T-helper 17 cell (primary cell): ENCODE results near the gene GRAP. TPM values are rescaled to one million over a fixed set of nuclear protein-coding genes. Genes with fewer than 3 reads are reported as not detected.
A peak's percentile ranks its signal among the peaks of the same experiment; 100 is the strongest.

ENCODE experiments used
- ATAC-seq: fragments of 150-1000 bp; cut with Tn5 transposase; 2 replicates; pipeline ENCODE4 v1.10.0; 2021; ENCODE audit warnings: mild to moderate bottlenecking, moderate library complexity
- DNase-seq, 3 donors: peaks; one replicate each; pipeline versions ENCODE4 v3.0.0 to v3.0.0-alpha.2; 2020 to 2021
- H3K9me3 ChIP-seq: one replicate; pipeline ENCODE4 v1.7.0; 2013; ENCODE audit warnings: low read length, mild to moderate bottlenecking; ENCODE audit not compliant: control insufficient read depth, poor library complexity, severe bottlenecking
- H3K27ac Mint-ChIP-seq: one replicate; pipeline ENCODE4 v1.8.0; 2022; ENCODE audit warnings: mild to moderate bottlenecking, moderate library complexity, mixed read lengths
- H3K27me3 Mint-ChIP-seq: one replicate; pipeline ENCODE4 v1.8.0; 2022; ENCODE audit warnings: mixed read lengths
- H3K36me3 Mint-ChIP-seq: one replicate; pipeline ENCODE4 v1.8.0; 2022; ENCODE audit warnings: low read depth, mixed read lengths
- H3K4me1 Mint-ChIP-seq: one replicate; pipeline ENCODE4 v1.8.0; 2022; ENCODE audit warnings: mild to moderate bottlenecking, mixed read lengths
- H3K4me3 Mint-ChIP-seq: one replicate; pipeline ENCODE4 v1.8.0; 2022; ENCODE audit warnings: mild to moderate bottlenecking, moderate library complexity, mixed read lengths
- total RNA-seq, 4 donors: library from RNA in 2 of 4; stranded (reverse) in 2 of 4; gene quantifications; one replicate each; pipeline ENCODE4 v1.2.3 and lab custom pipeline; 2022 to 2026

Gene GRAP
- total RNA-seq, 2 donors from 2014 or later, result 23.8 to 26.7 TPM

GRCh38 chr17:18999394-18999793, 47.4 kb downstream of the GRAP start:
- Mint-ChIP-seq H3K4me1 (peaks cover 18% of the 10 kb centered on the region), H3K36me3 (peaks cover 7% of the 10 kb centered on the region), H3K27ac (no peak overlapping the region), H3K27me3 (no peaks in the 10 kb centered on the region), H3K4me3 (no peak overlapping the region)
- ATAC-seq (no peak), DNase-seq (no peak)
- H3K9me3 ChIP-seq, result no peaks in the 10 kb centered on the region

- no peaks in the 10 kb centered on the region for H3K27me3 Mint-ChIP-seq
- ATAC-seq (no peak), DNase-seq (no peak)
- H3K4me3 Mint-ChIP-seq, result no peak overlapping the region
- peaks cover 7% of the 10 kb centered on the region for H3K36me3 Mint-ChIP-seq
- H3K27ac Mint-ChIP-seq, result no peak overlapping the region
- peaks cover 26% of the 10 kb centered on the region for H3K4me1 Mint-ChIP-seq
- H3K9me3 ChIP-seq, result no peaks in the 10 kb centered on the region
These were observed 49.0 kb downstream of the GRAP start for GRCh38 chr17:18997650-18998196.

GRCh38 chr17:18996458-18996857, 50.3 kb downstream of the GRAP start:
- DNase-seq (no peak), ATAC-seq (no peak)
- peaks cover 4% of the 10 kb centered on the region for H3K36me3 Mint-ChIP-seq
- H3K27ac Mint-ChIP-seq, result no peak overlapping the region
- H3K27me3 Mint-ChIP-seq, result no peaks in the 10 kb centered on the region
- H3K4me1 Mint-ChIP-seq, result peaks cover 18% of the 10 kb centered on the region
- no peak overlapping the region for H3K4me3 Mint-ChIP-seq
- no peaks in the 10 kb centered on the region for H3K9me3 ChIP-seq

GRCh38 chr17:18995220-18995619, 51.5 kb downstream of the GRAP start:
- H3K9me3 ChIP-seq, result no peaks in the 10 kb centered on the region
- H3K4me1 Mint-ChIP-seq, result peaks cover 16% of the 10 kb centered on the region
- DNase-seq (no peak), ATAC-seq (no peak)
- H3K27ac Mint-ChIP-seq, result no peak overlapping the region
- no peak overlapping the region for H3K4me3 Mint-ChIP-seq
- H3K36me3 Mint-ChIP-seq, result peaks cover 4% of the 10 kb centered on the region
- H3K27me3 Mint-ChIP-seq, result no peaks in the 10 kb centered on the region

GRCh38 chr17:18994631-18995030, 52.1 kb downstream of the GRAP start:
- Mint-ChIP-seq H3K27ac (no peak overlapping the region), H3K4me3 (no peak overlapping the region), H3K27me3 (no peaks in the 10 kb centered on the region), H3K4me1 (peaks cover 16% of the 10 kb centered on the region), H3K36me3 (peaks cover 4% of the 10 kb centered on the region)
- DNase-seq (no peak), ATAC-seq (no peak)
- no peaks in the 10 kb centered on the region for H3K9me3 ChIP-seq

- Mint-ChIP-seq H3K4me3 (peak overlapping the region; percentile 39), H3K4me1 (peaks cover 16% of the 10 kb centered on the region), H3K27me3 (no peaks in the 10 kb centered on the region), H3K36me3 (peaks cover 4% of the 10 kb centered on the region), H3K27ac (no peak overlapping the region)
- H3K9me3 ChIP-seq, result no peaks in the 10 kb centered on the region
- DNase-seq (no peak), ATAC-seq (no peak)
These were observed 52.7 kb downstream of the GRAP start for GRCh38 chr17:18993905-18994526.

GRCh38 chr17:18992454-18993130, 54.2 kb downstream of the GRAP start:
- peaks cover 4% of the 10 kb centered on the region for H3K36me3 Mint-ChIP-seq
- H3K27me3 Mint-ChIP-seq, result no peaks in the 10 kb centered on the region
- ATAC-seq (peak; percentile 84), DNase-seq (peak in 1 of 3 donors; percentile 12)
- no peaks in the 10 kb centered on the region for H3K9me3 ChIP-seq
- peaks cover 17% of the 10 kb centered on the region for H3K4me1 Mint-ChIP-seq
- peak overlapping the region; percentile 60 for H3K4me3 Mint-ChIP-seq
- H3K27ac Mint-ChIP-seq, result no peak overlapping the region

- no peak for DNase-seq
These were observed 55.0 kb downstream of the GRAP start for GRCh38 chr17:18991531-18992315.

GRCh38 chr17:18990331-18990730, 56.4 kb downstream of the GRAP start:
- no peak overlapping the region for H3K4me3 Mint-ChIP-seq
- ATAC-seq (no peak), DNase-seq (no peak)
- H3K36me3 Mint-ChIP-seq, result peaks cover 2% of the 10 kb centered on the region
- H3K4me1 Mint-ChIP-seq, result peaks cover 18% of the 10 kb centered on the region
- H3K27ac Mint-ChIP-seq, result no peak overlapping the region
- no peaks in the 10 kb centered on the region for H3K9me3 ChIP-seq
- H3K27me3 Mint-ChIP-seq, result no peaks in the 10 kb centered on the region

More at GRCh38 chr17:18991531-18992315, 55.0 kb downstream of the GRAP start:
- Mint-ChIP-seq H3K36me3 (peaks cover 4% of the 10 kb centered on the region), H3K4me3 (no peak overlapping the region), H3K27me3 (no peaks in the 10 kb centered on the region), H3K4me1 (peaks cover 18% of the 10 kb centered on the region), H3K27ac (no peak overlapping the region)
- H3K9me3 ChIP-seq, result no peaks in the 10 kb centered on the region
- ATAC-seq, result no peak

GRCh38 chr17:18988546-18989173, 58.1 kb downstream of the GRAP start:
- no peaks in the 10 kb centered on the region for H3K27me3 Mint-ChIP-seq
- H3K36me3 Mint-ChIP-seq, result no peaks in the 10 kb centered on the region
- no peaks in the 10 kb centered on the region for H3K9me3 ChIP-seq
- no peak for ATAC-seq
- H3K4me1 Mint-ChIP-seq, result peaks cover 14% of the 10 kb centered on the region
- H3K4me3 Mint-ChIP-seq, result no peak overlapping the region
- no peak overlapping the region for H3K27ac Mint-ChIP-seq
- DNase-seq, result no peak

- Mint-ChIP-seq H3K27me3 (no peaks in the 10 kb centered on the region), H3K27ac (no peak overlapping the region), H3K36me3 (no peaks in the 10 kb centered on the region), H3K4me1 (peaks cover 7% of the 10 kb centered on the region), H3K4me3 (no peak overlapping the region)
- ATAC-seq (no peak), DNase-seq (no peak)
- no peaks in the 10 kb centered on the region for H3K9me3 ChIP-seq
These were observed 58.8 kb downstream of the GRAP start for GRCh38 chr17:18987862-18988545.

GRCh38 chr17:18987230-18987610, 59.5 kb downstream of the GRAP start:
- peaks cover 3% of the 10 kb centered on the region for H3K4me1 Mint-ChIP-seq
- no peaks in the 10 kb centered on the region for H3K27me3 Mint-ChIP-seq
- no peak for ATAC-seq
- no peaks in the 10 kb centered on the region for H3K36me3 Mint-ChIP-seq
- no peak for DNase-seq
- H3K9me3 ChIP-seq, result no peaks in the 10 kb centered on the region
- H3K27ac Mint-ChIP-seq, result no peak overlapping the region
- H3K4me3 Mint-ChIP-seq, result no peak overlapping the region
